HL-60 (cell line): ENCODE measurements around the gene PHLDB2.

Experiments used
- DNase-seq, 2 experiments: peaks; one replicate each; pipeline ENCODE4 v3.0.0-alpha.2; 2010 to 2020; ENCODE audit warnings: low read depth in 1 of 2, low spot score in 1 of 2
- H3K27ac ChIP-seq: fragments of 250-450 bp; sonication (Bioruptor Pico); replicated peaks from 2 replicates; pipeline ENCODE4 v1.5.1; 2020; ENCODE audit warnings: mild to moderate bottlenecking, moderate library complexity
- H3K27me3 ChIP-seq: fragments of 250-450 bp; sonication (Bioruptor Pico); 2 replicates; pipeline ENCODE4 v1.5.1; 2021; ENCODE audit warnings: mild to moderate bottlenecking, moderate library complexity; ENCODE audit not compliant: insufficient read depth, poor library complexity, severe bottlenecking
- H3K4me3 ChIP-seq: replicated peaks from 2 replicates; pipeline ENCODE4 v1.5.1; 2011; ENCODE audit warnings: mild to moderate bottlenecking, control low read depth, low read length; ENCODE audit not compliant: insufficient read depth
- CTCF ChIP-seq: IDR thresholded peaks from one replicate; pipeline ENCODE4 v1.5.1; 2011; ENCODE audit warnings: low read length, control low read depth, inconsistent platforms; ENCODE audit not compliant: insufficient read depth
- GABPA ChIP-seq: IDR thresholded peaks from 2 replicates; pipeline ENCODE4 v1.6.1; 2012; ENCODE audit warnings: low read depth
- POLR2AphosphoS5 ChIP-seq: IDR thresholded peaks from 2 replicates; pipeline ENCODE4 v1.6.1; 2012; ENCODE audit warnings: low read depth
- REST ChIP-seq: IDR thresholded peaks from 2 replicates; pipeline ENCODE4 v1.6.1; 2012; ENCODE audit warnings: low read depth; ENCODE audit not compliant: insufficient replicate concordance
- SPI1 ChIP-seq: IDR thresholded peaks from 2 replicates; pipeline ENCODE4 v1.6.1; 2012; ENCODE audit warnings: low read depth, mild to moderate bottlenecking, borderline replicate concordance

PHLDB2 gene

GRCh38 chr3:111863942-111864694 is 5.1 kb downstream of the PHLDB2 start:
- Histone ChIP-seq H3K27me3 (peaks cover 23% of the 10 kb centered on the region), H3K27ac (no peak overlapping the region), H3K4me3 (no peak overlapping the region)
- TF ChIP-seq REST (no peak), GABPA (no peak), CTCF (no peak), POLR2AphosphoS5 (no peak), SPI1 (no peak)
- DNase-seq, result no peak

- H3K27me3 ChIP-seq, result peaks cover 17% of the 10 kb centered on the region
- TF ChIP-seq REST (no peak), GABPA (no peak), CTCF (no peak), POLR2AphosphoS5 (no peak), SPI1 (no peak)
- H3K4me3 ChIP-seq, result no peak overlapping the region
- no peak overlapping the region for H3K27ac ChIP-seq
- DNase-seq, result no peak
These were observed 6.0 kb downstream of the PHLDB2 start for GRCh38 chr3:111864821-111865656.

GRCh38 chr3:111867889-111868426 is 8.9 kb downstream of the PHLDB2 start:
- Histone ChIP-seq H3K27ac (no peak overlapping the region), H3K4me3 (no peak overlapping the region)

More at GRCh38 chr3:111867889-111868426, 8.9 kb downstream of the PHLDB2 start:
- H3K27me3 ChIP-seq, result no peaks in the 10 kb centered on the region
- TF ChIP-seq CTCF (no peak), GABPA (no peak), POLR2AphosphoS5 (no peak), SPI1 (no peak)
- DNase-seq, result no peak
